NOMO-1 treated with dmso at 0.1 percent for 144 hours (cell line): Measurements from ENCODE around the gene STK10.

ENCODE experiments used
- DNase-seq: peaks from one replicate; lab custom pipeline; 2025; ENCODE audit not compliant: unreplicated experiment; lab: John Stamatoyannopoulos, UW

The STK10 gene

DNA sequence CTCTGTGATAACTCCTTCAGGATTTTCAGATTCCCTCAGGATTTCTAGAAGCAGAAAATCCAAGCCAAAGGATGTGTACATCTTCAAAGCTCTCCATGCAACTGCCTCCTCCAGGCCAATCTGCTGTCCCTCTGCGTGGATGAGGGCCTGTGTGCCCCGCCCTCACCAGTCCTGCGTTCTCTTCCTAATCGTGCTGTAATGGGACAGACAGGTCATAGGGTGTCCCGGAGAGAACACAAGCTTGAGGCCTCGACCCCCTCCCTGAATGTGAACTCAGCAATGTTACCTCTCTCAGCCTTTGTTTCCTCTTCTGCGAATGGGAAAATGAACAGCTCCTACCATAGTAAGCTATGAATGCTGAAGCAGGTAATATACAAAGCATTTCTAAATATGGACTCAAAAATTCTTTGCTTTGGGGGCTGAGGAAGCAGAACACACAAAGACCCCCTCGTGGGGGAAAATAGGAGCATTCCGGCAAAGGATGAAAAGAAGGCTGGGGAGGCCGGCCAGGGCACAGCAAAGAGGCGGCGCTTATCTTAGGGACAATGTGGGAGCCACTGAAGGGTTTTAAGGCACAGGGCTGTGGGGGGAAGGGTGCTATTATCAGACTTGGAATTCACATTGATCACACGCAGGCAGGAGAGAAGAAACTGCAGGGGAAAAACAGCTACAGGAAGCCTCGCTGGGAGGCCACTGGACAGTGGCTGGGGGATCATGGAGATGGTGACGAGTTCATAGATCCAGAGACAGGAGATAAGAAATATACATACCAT is 124.4 kb downstream of the STK10 start:
- DNase-seq = no peak

DNA sequence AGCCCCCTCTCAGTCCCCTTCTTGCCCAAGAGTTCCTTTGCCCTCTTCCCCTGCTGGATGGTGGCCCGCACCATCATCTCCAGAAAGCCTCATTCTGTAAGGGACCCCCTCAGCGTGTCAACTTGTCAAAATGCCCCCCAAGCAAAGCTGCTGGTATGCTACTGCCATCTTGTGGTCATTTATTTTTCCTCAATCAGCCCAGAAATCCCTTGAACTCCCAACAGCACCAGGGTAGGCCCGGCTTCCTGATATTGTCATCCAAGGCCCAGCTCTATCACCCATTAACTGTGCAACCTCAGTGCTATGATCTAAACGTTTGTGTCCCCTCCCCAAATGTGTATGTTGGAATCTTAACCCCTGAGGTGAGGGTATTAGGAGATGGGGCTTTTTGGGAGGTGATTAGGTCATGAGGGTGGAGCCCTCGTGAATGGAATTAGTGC is 128.3 kb downstream of the STK10 start:
- no peak for DNase-seq

DNA sequence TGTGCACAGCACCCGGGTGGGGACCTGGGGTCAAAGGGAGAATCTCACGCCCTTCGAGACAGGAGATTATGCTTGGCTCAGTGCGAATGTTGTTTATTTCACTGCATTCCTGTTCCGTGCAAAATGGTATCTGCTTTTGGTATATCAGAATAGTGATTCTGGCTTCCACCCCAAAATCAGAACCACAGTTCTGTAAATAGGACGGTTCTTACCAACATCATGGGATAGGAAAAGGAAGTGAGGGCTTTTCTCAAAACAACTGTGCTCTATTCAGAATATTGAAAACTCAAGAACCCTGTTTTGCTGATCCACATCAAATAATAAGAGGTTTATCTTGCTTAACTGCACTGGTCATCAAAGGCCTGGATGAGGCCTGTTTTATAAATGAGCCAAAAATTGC is 129.9 kb downstream of the STK10 start:
- no peak for DNase-seq

DNA sequence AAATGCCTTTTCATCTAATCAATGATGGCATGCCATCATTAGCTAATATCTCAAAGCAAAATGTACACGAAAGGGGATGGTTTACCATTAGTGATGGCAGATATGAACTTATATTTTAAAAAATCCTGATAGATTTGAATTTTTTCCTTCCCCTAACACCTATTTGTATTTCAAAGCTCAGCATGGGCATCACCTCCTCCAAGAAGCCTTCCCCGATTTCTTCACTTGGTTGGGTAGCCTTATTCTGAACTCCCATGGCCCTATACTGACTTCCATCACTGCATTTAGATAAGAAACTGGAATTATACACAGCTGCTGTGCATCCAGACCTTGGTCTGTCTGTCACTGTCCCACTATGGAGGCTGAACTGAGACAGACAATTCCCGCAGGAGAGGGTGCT is 132.0 kb downstream of the STK10 start:
- DNase-seq = no peak

GRCh38 chr5:172055421-172055820 is 132.6 kb downstream of the STK10 start:
- no peak for DNase-seq

GRCh38 chr5:172054611-172055153 is 133.3 kb downstream of the STK10 start:
- DNase-seq = no peak

DNA sequence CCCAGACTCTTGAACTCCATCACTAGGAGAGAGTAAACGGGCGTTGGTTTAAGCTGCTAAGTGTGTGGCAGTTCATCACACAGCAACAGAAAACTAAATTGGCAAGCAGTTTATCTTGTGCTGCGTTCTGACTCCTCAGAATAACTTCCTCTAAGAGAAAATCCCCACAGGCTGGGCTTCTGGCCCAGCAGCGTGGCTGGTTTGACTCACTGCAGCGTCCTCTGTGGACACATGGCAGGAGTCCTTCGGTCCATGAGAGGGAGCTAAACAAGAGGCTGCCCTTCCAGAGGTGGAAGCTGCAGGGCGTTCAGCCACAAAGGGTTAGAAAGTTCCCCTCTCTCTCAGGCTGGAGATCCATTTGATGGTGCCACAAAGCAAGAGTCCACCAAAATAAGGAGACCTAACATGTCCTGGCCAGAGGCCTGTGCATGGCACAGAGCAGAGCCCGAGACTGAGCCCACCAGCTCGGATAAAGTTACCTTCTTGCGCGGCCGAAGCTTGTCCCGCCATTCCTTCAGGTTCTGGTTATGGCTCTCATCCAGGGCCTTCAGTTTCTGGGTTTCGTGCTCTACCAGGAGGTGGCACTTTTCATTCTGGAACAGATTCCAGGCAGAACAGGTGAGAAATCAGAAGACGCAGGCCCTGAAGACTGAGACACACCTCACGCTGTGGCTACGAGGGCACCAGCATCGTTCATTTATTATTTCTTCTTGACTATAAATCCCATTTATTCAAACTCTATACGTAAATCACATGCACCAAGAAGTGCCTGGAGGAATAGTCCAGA is 135.4 kb downstream of the STK10 start:
- DNase-seq = no peak

DNA sequence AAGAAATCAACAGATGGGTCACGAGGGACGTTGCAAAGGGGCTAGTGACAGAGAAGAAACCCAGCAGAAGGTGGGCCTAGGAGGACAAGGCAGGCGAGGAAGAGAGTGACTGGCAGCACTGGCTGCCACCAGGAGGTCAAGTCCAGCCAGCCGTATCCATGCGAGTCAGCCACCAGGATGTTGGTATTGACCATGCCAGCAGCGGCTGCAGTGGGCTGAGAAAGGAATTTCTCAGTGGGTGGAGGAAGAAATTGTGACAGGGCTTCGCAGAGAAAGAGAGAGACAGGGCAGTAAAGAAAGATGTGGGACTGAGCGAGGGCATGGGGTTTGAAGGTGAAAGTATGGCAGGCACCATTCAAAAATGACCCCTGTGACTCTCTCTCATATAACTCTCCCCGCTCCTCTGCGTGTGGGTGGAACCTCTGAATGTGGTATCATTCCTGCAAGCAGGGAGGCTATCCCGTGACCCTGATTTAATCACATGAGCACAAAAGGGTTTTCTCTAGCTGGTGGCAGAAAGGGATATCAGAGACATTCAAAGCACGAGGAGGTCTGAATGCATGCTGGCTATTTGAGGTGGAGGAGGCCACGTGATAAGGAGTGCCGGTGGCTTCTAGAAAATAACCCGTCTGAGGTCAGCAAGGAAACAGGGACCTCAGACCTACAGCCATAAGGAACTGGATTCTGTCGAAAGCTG is 136.2 kb downstream of the STK10 start:
- DNase-seq = no peak

DNA sequence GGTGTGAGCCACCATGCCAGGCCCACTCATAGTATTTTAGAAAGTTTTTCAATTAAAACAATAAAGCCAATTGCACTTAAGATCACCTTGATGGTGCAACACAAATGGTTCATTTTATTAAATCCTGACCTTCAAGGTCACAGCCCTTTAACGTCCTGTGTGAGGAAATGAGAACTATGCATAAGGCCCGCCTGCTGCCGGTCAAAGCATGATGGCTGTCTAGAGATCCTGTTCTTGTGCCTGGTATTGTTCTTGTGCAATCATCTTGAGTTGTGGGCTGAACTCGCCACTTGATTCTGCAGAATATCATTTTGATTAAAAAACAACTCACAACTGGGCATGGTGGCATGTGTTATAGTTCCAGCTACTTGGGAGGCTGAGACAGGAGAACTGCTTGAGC is 137.9 kb downstream of the STK10 start:
- DNase-seq = no peak

DNA sequence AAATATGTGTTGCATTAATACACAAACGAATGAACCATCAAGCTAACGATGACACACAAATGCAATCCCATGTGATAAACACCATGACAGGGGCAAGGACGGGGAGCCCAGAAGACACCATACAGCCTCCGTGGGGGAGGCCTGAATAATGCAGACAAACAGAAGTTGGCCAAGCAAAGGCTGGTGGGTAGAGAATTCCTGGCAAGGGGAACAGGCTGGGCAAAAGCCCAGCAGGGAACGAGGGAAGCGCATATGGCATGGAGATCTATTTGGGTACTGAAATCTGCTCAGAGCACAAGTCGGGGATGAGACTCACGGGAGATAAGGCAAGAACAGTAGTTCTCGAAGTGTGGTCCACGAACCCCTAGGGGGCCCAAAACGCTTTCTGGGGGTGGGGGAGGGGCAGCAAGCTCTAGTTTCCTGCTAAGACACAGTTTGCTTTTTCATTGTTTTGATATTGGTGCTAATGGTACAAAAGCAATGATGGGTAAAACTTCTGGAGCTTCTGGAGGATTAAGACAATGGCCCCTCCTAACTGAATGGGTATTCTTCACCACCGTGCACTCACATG is 138.7 kb downstream of the STK10 start:
- DNase-seq = no peak

- DNase-seq = no peak
Measured at GRCh38 chr5:172048539-172049101, 139.4 kb downstream of the STK10 start.

GRCh38 chr5:172048170-172048422 is 139.9 kb downstream of the STK10 start:
- DNase-seq = no peak

DNA sequence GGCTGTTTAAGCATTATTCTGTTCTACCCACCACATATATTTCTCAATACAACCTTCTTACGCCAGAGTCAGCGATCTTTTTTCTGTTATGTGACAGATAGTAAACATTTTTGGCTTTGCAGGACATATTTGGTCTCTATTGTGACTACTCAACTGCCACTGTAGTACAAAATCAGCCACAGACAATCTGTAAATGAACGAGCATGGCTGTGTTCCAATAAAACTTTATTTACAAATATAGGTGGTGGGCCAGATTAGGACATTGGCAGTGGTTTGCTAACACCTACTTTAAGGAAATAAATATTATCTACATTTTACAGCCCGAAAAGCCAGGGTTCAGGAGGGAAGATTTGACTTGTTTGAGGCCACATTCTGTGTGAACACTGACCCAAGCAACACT is 141.4 kb downstream of the STK10 start:
- no peak for DNase-seq

DNA sequence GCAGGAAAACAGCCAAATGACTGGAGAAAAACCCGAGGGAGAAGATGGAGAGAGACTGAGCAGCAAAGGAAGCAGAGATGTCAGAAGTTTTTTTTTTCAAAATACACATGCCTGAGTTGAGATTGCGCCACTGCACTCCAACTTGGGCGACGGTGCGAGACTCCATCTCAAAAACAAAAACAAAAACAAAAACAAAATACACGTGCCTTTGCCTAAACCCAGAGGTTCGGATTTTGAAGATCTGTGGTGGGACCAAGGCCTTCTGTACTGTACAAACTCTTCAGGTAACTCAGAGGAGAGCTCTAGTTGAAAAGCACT is 142.8 kb downstream of the STK10 start:
- no peak for DNase-seq

- DNase-seq = no peak
Measured at GRCh38 chr5:172044631-172045314, 143.3 kb downstream of the STK10 start.

DNA sequence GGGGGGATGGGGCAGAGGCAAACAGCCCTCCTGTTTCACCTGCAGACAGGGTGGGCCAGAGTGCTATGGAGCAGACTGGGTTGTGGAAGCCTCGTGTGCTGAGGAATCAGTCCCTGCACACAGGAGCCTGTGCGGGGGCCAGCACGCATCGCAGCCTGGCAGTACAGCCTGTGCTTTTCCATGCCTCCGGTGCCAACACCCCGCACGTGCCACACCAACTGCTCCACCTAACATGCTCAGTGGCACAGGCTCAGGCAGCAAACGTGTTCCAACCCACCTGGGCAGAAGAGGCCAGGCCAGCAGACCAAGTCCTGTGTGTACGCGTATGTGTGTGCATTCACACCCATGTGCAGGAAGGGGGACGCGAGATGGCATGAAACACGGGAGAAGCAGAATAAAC is 144.2 kb downstream of the STK10 start:
- DNase-seq = no peak

DNA sequence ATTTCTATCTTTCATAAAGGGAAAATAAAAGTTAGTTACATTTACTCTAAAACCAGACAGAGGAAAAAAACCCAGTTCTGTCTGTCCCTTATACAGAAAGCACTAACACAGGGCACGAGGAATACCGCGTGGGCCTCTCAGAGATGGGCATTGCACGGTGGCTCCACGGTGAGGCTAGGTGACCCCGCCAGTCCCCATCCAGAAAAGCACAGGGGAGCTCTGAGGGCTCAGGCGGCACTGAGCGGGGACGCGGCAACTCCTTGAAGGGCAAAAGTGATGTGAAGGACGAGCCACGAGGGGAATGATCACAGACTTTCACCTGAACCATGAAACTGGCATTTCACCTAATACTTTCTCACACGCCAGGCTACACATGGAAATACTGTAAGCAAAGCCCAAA is 145.8 kb downstream of the STK10 start:
- DNase-seq = no peak

GRCh38 chr5:172038167-172038566 is 149.9 kb downstream of the STK10 start:
- DNase-seq = no peak

GRCh38 chr5:172035049-172035448 is 153.0 kb downstream of the STK10 start:
- DNase-seq = no peak

DNA sequence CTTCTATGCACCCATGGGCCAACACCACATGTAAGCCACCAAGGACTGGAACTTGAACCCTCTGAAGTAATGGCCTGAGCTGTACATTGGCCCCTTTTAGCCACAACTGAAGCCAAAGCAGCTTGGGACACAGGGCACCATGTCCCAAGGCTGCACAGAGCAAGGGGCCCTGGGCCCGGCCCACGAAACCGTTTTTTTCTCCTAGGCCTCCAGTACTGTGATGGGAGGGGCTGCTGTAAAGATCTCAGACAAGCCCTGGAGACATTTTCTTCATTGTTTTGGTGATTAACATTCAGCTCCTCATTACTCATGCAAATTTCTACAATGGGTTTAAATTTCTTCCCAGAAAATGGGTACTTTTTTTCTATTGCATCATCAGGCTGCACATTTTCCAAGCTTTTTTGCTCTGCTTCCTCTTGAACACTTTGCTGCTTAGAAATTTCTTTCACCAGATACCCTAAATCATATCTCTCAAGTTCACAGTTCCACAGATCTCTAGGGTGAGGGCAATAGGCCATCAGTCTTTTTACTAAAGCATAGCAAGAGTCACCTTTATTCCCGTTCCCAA is 156.0 kb downstream of the STK10 start:
- no peak for DNase-seq
